Vagina (tissue), 2 donors: Measurements from ENCODE around the gene FH.

Source experiments
- CTCF ChIP-seq, 3 experiments: fragments of 450-650 bp in 2 of 3; fragments of 200-600 bp in 1 of 3; sonication (generic) in 1 of 3; IDR thresholded peaks; one replicate each; pipeline ENCODE4 v1.5.1; 2017 to 2019; ENCODE audit warnings: antibody characterized with exemption in 3 of 3, mild to moderate bottlenecking in 2 of 3, moderate library complexity in 2 of 3
- POLR2A ChIP-seq, 2 donors: fragments of 450-650 bp; IDR thresholded peaks; one replicate each; pipeline ENCODE4 v1.6.1; 2017; ENCODE audit warnings: antibody characterized with exemption in 2 of 2, mild to moderate bottlenecking in 2 of 2, moderate library complexity in 2 of 2

DNA sequence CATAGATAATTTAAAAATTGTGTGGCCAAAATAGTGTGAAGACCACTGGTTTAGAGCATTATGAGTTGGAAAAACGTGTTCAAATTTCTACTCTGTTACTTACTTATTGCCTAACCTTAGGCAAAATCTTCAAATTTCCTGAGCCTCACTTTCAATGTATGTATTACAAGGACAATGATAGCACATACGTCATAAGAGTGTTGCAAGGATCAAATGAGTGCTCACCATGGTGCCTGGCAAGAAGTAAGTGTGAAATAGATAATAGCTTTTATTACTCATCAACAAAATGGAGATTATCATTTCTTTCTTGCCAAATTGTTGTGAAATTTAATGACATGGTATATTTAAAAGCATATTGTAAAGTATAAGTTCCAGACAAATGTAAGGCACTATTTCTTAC, 57.2 kb downstream of the FH start:
- TF ChIP-seq CTCF (IDR thresholded peaks at IDR 0.05) (no peak), POLR2A (IDR thresholded peaks at IDR 0.05) (no peak)
